Body of pancreas (tissue), 4 donors: Measurements from ENCODE around the gene MAGED4. TPM values are rescaled to one million over a fixed set of nuclear protein-coding genes. Genes with fewer than 3 reads are reported as not detected.
"Not testable (repeated sequence)": the region's sequence is repeated elsewhere in the genome, so short reads cannot be mapped to it uniquely, and the experiment has no call there.

Experiments used
- ATAC-seq: fragments of 150-250 bp; one replicate; pipeline ENCODE4 v1.9.1; 2016
- DNase-seq, 4 donors: peaks; one replicate each; pipeline ENCODE4 v3.0.0-alpha.2; 2019
- H3K27ac ChIP-seq, 4 donors: fragments of 200-600 bp; sonication (generic); 1 replicate in 3 of 4; 2 replicates in 1 of 4; pipeline versions ENCODE4 v1.5.1 to v1.6.1; 2016 to 2019; ENCODE audit warnings: mild to moderate bottlenecking in 1 of 4, mixed read lengths in 1 of 4, moderate library complexity in 1 of 4
- H3K27me3 ChIP-seq, 2 donors: fragments of 200-600 bp; sonication (generic); one replicate each; pipeline ENCODE4 v1.6.0; 2016; ENCODE audit warnings: mild to moderate bottlenecking in 1 of 2
- H3K36me3 ChIP-seq, 2 donors: fragments of 200-600 bp; sonication (generic); replicated peaks in 1 of 2; 2 replicates each; pipeline ENCODE4 v1.5.1; 2016; ENCODE audit warnings: low read depth in 2 of 2; ENCODE audit not compliant: insufficient read depth in 1 of 2
- H3K4me1 ChIP-seq: fragments of 200-600 bp; sonication (generic); one replicate; pipeline ENCODE4 v1.6.0; 2016
- H3K4me3 ChIP-seq, 2 donors: fragments of 200-600 bp; sonication (generic); 1 replicate in 1 of 2; 2 replicates in 1 of 2; pipeline ENCODE4 v1.5.1; 2016 to 2019
- H3K9me3 ChIP-seq, 3 donors: fragments of 200-600 bp; sonication (generic); 1 replicate in 2 of 3; 2 replicates in 1 of 3; pipeline ENCODE4 v1.5.1; 2016
- POLR2A ChIP-seq, 3 donors: fragments of 450-650 bp; IDR thresholded peaks; one replicate each; pipeline ENCODE4 v1.6.1; 2016; ENCODE audit warnings: antibody characterized with exemption in 3 of 3, mild to moderate bottlenecking in 2 of 3
- WGBS, 2 donors: methylation state at CpG; one replicate each; pipeline ENCODE4 v1.1.5; 2017; 5-methylcytosine and 5-hydroxymethylcytosine counted together
- intact Hi-C: fragments of 100-400 bp; cut with DNase I; formaldehyde crosslinking; loops from one replicate; pipeline ENCODE4 v1.15.1; 2023
- total RNA-seq, 2 donors: library from RNA; depleted of rRNA; stranded (reverse); fragments of >200 nt; gene quantifications; one replicate each; pipeline ENCODE4 v1.1.0, GENCODE V29; 2016
- TF ChIP-seq, protein P1 (sequence below), 7 experiments: fragments of 450-650 bp in 4 of 7; fragments of 200-600 bp in 3 of 7; sonication (generic) in 3 of 7; IDR thresholded peaks; one replicate each; pipeline ENCODE4 v1.5.1; 2016 to 2019; ENCODE audit warnings: antibody characterized with exemption in 7 of 7

MAGED4 gene
- total RNA-seq, 2 donors from 2014 or later: 1.3 to 5.2 TPM

DNA sequence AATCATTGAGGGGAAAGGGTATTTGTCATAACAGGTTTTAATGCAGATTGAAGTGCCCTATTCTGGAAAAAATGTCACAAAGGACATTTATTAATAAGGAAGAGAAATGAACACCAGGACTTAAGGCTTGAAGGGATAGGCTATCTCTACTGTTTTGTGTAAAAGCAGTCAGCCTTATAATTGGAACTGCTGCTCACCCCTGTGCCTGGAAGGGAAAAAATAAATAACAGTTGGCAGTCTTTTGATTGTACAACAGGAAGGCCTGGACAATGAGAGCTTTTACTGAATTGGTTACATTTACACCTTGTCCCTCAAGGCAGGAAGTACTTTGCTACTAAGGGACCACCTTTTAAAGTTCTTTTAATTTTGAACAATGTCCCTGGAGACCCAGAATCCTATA, 17.8 kb upstream of the MAGED4 start:
- intact Hi-C loops: no loop called here
- DNase-seq (no peak), ATAC-seq (no peak)
- no peak overlapping the region for H3K4me3 ChIP-seq
- no peak for TF ChIP-seq POLR2A (IDR thresholded peaks at IDR 0.05)
- TF ChIP-seq, protein P1, sequence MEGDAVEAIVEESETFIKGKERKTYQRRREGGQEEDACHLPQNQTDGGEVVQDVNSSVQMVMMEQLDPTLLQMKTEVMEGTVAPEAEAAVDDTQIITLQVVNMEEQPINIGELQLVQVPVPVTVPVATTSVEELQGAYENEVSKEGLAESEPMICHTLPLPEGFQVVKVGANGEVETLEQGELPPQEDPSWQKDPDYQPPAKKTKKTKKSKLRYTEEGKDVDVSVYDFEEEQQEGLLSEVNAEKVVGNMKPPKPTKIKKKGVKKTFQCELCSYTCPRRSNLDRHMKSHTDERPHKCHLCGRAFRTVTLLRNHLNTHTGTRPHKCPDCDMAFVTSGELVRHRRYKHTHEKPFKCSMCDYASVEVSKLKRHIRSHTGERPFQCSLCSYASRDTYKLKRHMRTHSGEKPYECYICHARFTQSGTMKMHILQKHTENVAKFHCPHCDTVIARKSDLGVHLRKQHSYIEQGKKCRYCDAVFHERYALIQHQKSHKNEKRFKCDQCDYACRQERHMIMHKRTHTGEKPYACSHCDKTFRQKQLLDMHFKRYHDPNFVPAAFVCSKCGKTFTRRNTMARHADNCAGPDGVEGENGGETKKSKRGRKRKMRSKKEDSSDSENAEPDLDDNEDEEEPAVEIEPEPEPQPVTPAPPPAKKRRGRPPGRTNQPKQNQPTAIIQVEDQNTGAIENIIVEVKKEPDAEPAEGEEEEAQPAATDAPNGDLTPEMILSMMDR (IDR thresholded peaks at IDR 0.05): no peak
- H3K9me3 ChIP-seq: no peaks in the 10 kb centered on the region
- H3K27me3 ChIP-seq: no peaks in the 10 kb centered on the region
- no peak overlapping the region for H3K27ac ChIP-seq
- H3K36me3 ChIP-seq: no peaks in the 10 kb centered on the region
- no peaks in the 10 kb centered on the region for H3K4me1 ChIP-seq

DNA sequence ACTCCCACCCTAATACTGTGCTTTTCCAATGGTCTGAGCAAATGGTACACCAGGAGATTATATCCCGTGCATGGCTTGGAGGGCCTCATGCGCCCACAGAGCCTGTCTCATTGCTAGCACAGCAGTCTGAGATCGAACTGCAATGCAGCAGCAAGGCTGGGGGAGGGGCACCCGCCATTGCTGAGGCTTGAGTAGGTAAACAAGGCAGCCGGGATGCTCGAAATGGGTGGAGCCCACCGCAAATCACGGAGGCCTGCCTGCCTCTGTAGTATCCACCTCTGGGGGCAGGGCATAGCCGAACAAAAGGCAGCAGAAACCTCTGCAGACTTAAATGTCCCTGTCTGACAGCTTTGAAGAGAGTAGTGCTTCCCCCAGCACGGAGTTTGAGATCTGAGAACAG, 13.6 kb upstream of the MAGED4 start:
- ATAC-seq, intact Hi-C loops: not testable (repeated sequence)
- 72% methylated on average over 10 of the region's 10 CpGs; no CpG with 5 or more reads in 1 of the 2 donors for WGBS, 2 donors

DNA sequence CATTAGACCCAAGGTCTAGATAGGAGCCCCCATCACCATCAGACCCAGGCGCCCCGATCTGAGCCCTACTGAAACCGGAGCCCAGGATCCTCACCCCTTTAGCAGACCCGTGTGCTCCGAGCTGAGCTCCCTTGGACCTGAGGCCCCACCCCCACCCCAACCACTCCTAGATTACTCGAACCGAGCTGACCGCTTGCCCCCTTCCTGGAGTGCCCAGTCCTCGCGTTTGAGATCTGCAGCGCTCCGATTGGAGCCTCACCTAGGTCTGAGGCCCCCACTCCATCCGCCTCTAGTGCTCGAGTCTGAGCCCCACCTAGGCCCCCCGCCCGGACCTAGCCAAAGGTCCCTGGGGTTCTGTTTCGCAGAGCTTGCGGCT, 378 bp downstream of the MAGED4 start:
- H3K27me3 ChIP-seq, H3K4me3 ChIP-seq, H3K4me1 ChIP-seq, ATAC-seq, intact Hi-C loops, H3K27ac ChIP-seq, DNase-seq, H3K36me3 ChIP-seq, H3K9me3 ChIP-seq: not testable (repeated sequence)
- WGBS, 2 donors: no CpG with 5 or more reads among the region's 18 CpGs

More for the DNA sequence above, 13.6 kb upstream of the MAGED4 start:
- H3K4me3 ChIP-seq, H3K27me3 ChIP-seq, DNase-seq, H3K27ac ChIP-seq, H3K36me3 ChIP-seq, H3K4me1 ChIP-seq, H3K9me3 ChIP-seq: not testable (repeated sequence)

DNA sequence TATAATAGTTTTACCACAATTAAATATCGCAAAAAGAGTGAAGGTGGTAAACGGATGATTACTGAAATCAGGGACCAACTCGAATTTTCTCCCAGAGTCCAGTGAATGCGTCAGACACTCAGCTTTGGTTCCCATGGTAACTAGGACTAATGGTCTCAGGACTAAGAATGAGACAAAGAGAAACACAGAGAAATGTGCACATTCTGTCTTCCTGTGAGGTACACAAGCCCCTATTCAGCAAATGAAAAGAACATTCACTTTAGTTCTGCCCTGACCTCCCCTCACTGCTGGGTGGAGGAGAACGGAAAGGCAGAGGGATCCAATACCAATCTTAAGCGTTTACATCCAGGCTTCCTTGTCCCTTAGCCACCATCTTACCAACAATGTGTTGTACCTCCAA, 26.7 kb downstream of the MAGED4 start:
- H3K27me3 ChIP-seq, H3K4me3 ChIP-seq, H3K4me1 ChIP-seq, H3K36me3 ChIP-seq, H3K9me3 ChIP-seq, ATAC-seq, DNase-seq, H3K27ac ChIP-seq, intact Hi-C loops: not testable (repeated sequence)
- no CpG with 5 or more reads among the region's 6 CpGs for WGBS, 2 donors

DNA sequence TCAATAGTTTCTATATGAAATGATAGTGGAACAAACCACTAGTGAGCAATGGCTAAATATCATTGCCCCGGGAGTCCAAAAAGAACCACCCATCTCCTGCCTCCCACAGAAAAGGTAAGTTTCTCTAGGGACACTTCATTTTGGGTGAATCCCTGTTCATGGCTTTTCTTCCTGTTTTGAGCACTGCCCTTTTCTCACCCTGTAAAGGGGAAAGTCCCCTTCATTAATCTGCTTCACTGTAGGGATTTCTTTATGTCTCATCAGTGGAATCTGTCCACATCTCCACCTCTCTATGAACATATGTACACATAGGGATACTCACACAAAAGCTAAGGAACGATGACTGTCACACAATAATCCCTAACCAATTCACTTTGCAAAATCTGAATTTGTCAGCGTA, 28.6 kb downstream of the MAGED4 start:
- TF ChIP-seq, protein P1 (IDR thresholded peaks at IDR 0.05): no peak
- no peak for TF ChIP-seq POLR2A (IDR thresholded peaks at IDR 0.05)
- intact Hi-C loops: no loop called here
- H3K9me3 ChIP-seq: no peaks in the 10 kb centered on the region
- H3K4me3 ChIP-seq: no peak overlapping the region
- no peaks in the 10 kb centered on the region for H3K27me3 ChIP-seq
- no peaks in the 10 kb centered on the region for H3K4me1 ChIP-seq
- no peak overlapping the region for H3K27ac ChIP-seq
- no peaks in the 10 kb centered on the region for H3K36me3 ChIP-seq
- WGBS, 2 donors: 65 to 81% methylated on average over 3 of the region's 3 CpGs
- DNase-seq (no peak), ATAC-seq (no peak)

- no peak overlapping the region for H3K4me3 ChIP-seq
- intact Hi-C loops: no loop called here
- H3K36me3 ChIP-seq: no peaks in the 10 kb centered on the region
- H3K27ac ChIP-seq: no peak overlapping the region
- no peaks in the 10 kb centered on the region for H3K9me3 ChIP-seq
- H3K4me1 ChIP-seq: no peaks in the 10 kb centered on the region
- no peak for TF ChIP-seq POLR2A (IDR thresholded peaks at IDR 0.05)
- TF ChIP-seq, protein P1 (IDR thresholded peaks at IDR 0.05): no peak
- ATAC-seq: no peak
- no peak for DNase-seq
- no peaks in the 10 kb centered on the region for H3K27me3 ChIP-seq
- 50 to 80% methylated on average over 1 of the region's 3 CpGs for WGBS, 2 donors
Measured at GRCh38 chrX:52216541-52216940, 31.9 kb downstream of the MAGED4 start.
